Liver (tissue), 9 donors: ENCODE measurements around the gene PTK7. TPM values are rescaled to one million over a fixed set of nuclear protein-coding genes. Genes with fewer than 3 reads are reported as not detected.

Experiments
- DNase-seq: peaks from one replicate; pipeline ENCODE4 v3.0.0-alpha.2; 2017; ENCODE audit warnings: low spot score
- H3K27ac ChIP-seq, 2 donors: one replicate each; pipeline ENCODE4 v1.7.0; 2013; ENCODE audit warnings: inconsistent platforms in 2 of 2, low read length in 2 of 2, control low read depth in 1 of 2, low read depth in 1 of 2, mild to moderate bottlenecking in 1 of 2
- H3K27me3 ChIP-seq, 4 donors: one replicate each; pipeline versions ENCODE4 v1.6.1 to v1.7.0; 2013; ENCODE audit warnings: low read length in 3 of 4, inconsistent platforms in 1 of 4, mild to moderate bottlenecking in 1 of 4, moderate library complexity in 1 of 4; ENCODE audit not compliant: control insufficient read depth in 4 of 4, insufficient read depth in 4 of 4
- H3K36me3 ChIP-seq, 4 donors: one replicate each; pipeline versions ENCODE4 v1.6.1 to v1.7.0; 2013; ENCODE audit warnings: low read length in 3 of 4, mild to moderate bottlenecking in 3 of 4, low read depth in 1 of 4, moderate library complexity in 1 of 4; ENCODE audit not compliant: control insufficient read depth in 4 of 4, insufficient read depth in 3 of 4
- H3K4me1 ChIP-seq, 4 donors: one replicate each; pipeline versions ENCODE4 v1.6.1 to v1.7.0; 2013; ENCODE audit warnings: low read length in 3 of 4, mild to moderate bottlenecking in 3 of 4, moderate library complexity in 1 of 4; ENCODE audit not compliant: control insufficient read depth in 4 of 4, insufficient read depth in 4 of 4
- H3K4me3 ChIP-seq, 3 donors: one replicate each; pipeline versions ENCODE4 v1.6.1 to v1.7.0; 2013; ENCODE audit warnings: low read length in 3 of 3, control low read depth in 1 of 3, low read depth in 1 of 3, mild to moderate bottlenecking in 1 of 3
- H3K9ac ChIP-seq, 2 donors: one replicate each; pipeline ENCODE4 v1.7.0; 2013; ENCODE audit warnings: low read length in 2 of 2, mild to moderate bottlenecking in 2 of 2, moderate library complexity in 2 of 2, control low read depth in 1 of 2, low read depth in 1 of 2
- H3K9me3 ChIP-seq, 4 donors: one replicate each; pipeline versions ENCODE4 v1.6.1 to v1.7.0; 2013; ENCODE audit warnings: low read length in 3 of 4; ENCODE audit not compliant: control insufficient read depth in 4 of 4
- ATF3 ChIP-seq: IDR thresholded peaks from 2 replicates; pipeline ENCODE4 v1.6.1; 2016; ENCODE audit warnings: antibody characterized with exemption
- CTCF ChIP-seq: fragments of 150-350 bp; IDR thresholded peaks from 2 replicates; pipeline ENCODE4 v1.5.1; 2017; ENCODE audit warnings: improper control_type of control experiment, low read depth, low read length; ENCODE audit not compliant: missing input control
- EGR1 ChIP-seq, 2 donors: IDR thresholded peaks; 2 replicates each; pipeline ENCODE4 v1.6.1; 2016 to 2018; ENCODE audit warnings: antibody characterized with exemption in 2 of 2, low read depth in 2 of 2
- FOXA2 ChIP-seq: IDR thresholded peaks from 2 replicates; pipeline ENCODE4 v1.6.1; 2016; ENCODE audit warnings: antibody characterized with exemption
- GABPA ChIP-seq, 2 donors: IDR thresholded peaks in 1 of 2; conservative IDR thresholded peaks in 1 of 2; 2 replicates each; pipeline ENCODE4 v1.6.1; 2016; ENCODE audit warnings: antibody characterized with exemption in 2 of 2, mild to moderate bottlenecking in 1 of 2, moderate library complexity in 1 of 2
- HNF4A ChIP-seq, 2 donors: conservative IDR thresholded peaks; 2 replicates each; pipeline ENCODE4 v1.6.1; 2016; ENCODE audit warnings: antibody characterized with exemption in 2 of 2, mild to moderate bottlenecking in 2 of 2
- HNF4G ChIP-seq: IDR thresholded peaks from 2 replicates; pipeline ENCODE4 v1.6.1; 2016; ENCODE audit warnings: antibody characterized with exemption
- JUND ChIP-seq, 2 donors: IDR thresholded peaks; 2 replicates each; pipeline ENCODE4 v1.6.1; 2016; ENCODE audit warnings: antibody characterized with exemption in 2 of 2
- MAX ChIP-seq: IDR thresholded peaks from 2 replicates; pipeline ENCODE4 v1.6.1; 2016; ENCODE audit warnings: antibody characterized with exemption
- RAD21 ChIP-seq, 2 donors: IDR thresholded peaks; 2 replicates each; pipeline ENCODE4 v1.6.1; 2016; ENCODE audit warnings: antibody characterized with exemption in 2 of 2, mild to moderate bottlenecking in 2 of 2
- REST ChIP-seq: IDR thresholded peaks from 2 replicates; pipeline ENCODE4 v1.6.1; 2016; ENCODE audit warnings: antibody characterized with exemption, mild to moderate bottlenecking
- SP1 ChIP-seq: IDR thresholded peaks from 2 replicates; pipeline ENCODE4 v1.6.1; 2018; ENCODE audit warnings: antibody characterized with exemption, mild to moderate bottlenecking
- TAF1 ChIP-seq: conservative IDR thresholded peaks from 2 replicates; pipeline ENCODE4 v1.6.1; 2016; ENCODE audit warnings: antibody characterized with exemption, mild to moderate bottlenecking
- YY1 ChIP-seq: IDR thresholded peaks from 2 replicates; pipeline ENCODE4 v1.6.1; 2016; ENCODE audit warnings: antibody characterized with exemption, mild to moderate bottlenecking
- ZBTB33 ChIP-seq: IDR thresholded peaks from 2 replicates; pipeline ENCODE4 v1.6.1; 2016; ENCODE audit warnings: antibody characterized with exemption
- WGBS: extraction: QIAGEN DNeasy Blood & Tissue Kit; methylation state at CpG from one replicate; pipeline ENCODE4 v1.1.7; 2013; 5-methylcytosine and 5-hydroxymethylcytosine counted together
- polyA plus RNA-seq, 2 donors: library from polyadenylated mRNA; stranded (reverse) in 1 of 2; unstranded in 1 of 2; fragments of 200-250 nt in 1 of 2; fragments of >200 nt in 1 of 2; fragmentation: Nextera tagmentation in 1 of 2; extraction: Ambion mirVana in 1 of 2; gene quantifications; one replicate each; pipeline versions ENCODE4 v1.2.1 to v1.2.3, GENCODE V29; 2013 to 2015
- total RNA-seq, 2 donors: library from RNA; depleted of rRNA; stranded (reverse); fragments of >200 nt; gene quantifications; one replicate each; pipeline ENCODE4 v1.2.3, GENCODE V29; 2014
- donor health status: healthy.
- donor health status: healthy.
- donor health status: healthy.
- donor health status: healthy.
- donor health status: healthy.

The PTK7 gene
- total and polyA plus RNA-seq, 4 donors = 0.67 to 10.5 (median 1.3) TPM

- no peaks in the 10 kb centered on the region for H3K9me3 ChIP-seq
- H3K36me3 ChIP-seq = peaks cover 3 to 36% (median 17%) of the 10 kb centered on the region in 4 donors
- H3K27ac ChIP-seq = no peak overlapping the region
- no peak for DNase-seq
- peaks cover 0 to 6% (median 6%) of the 10 kb centered on the region in 4 donors for H3K4me1 ChIP-seq
- H3K9ac ChIP-seq = no peak overlapping the region
- WGBS = 96% methylated on average over 7 of the region's 7 CpGs
- TF ChIP-seq ATF3 (no peak), SP1 (no peak), YY1 (no peak), TAF1 (no peak), REST (no peak), GABPA (IDR thresholded peaks at IDR 0.05 in 1 of 2, conservative IDR thresholded peaks at IDR 0.05 in 1 of 2) (no peak), FOXA2 (no peak), RAD21 (IDR thresholded peaks at IDR 0.05) (no peak), HNF4G (no peak), MAX (no peak)
- no peak overlapping the region for H3K4me3 ChIP-seq
- H3K27me3 ChIP-seq = no peaks in the 10 kb centered on the region
These were observed 111.7 kb downstream of the PTK7 start for GRCh38 chr6:43187821-43188220.

- no peak overlapping the region for H3K4me3 ChIP-seq
- H3K27me3 ChIP-seq = no peaks in the 10 kb centered on the region
- TF ChIP-seq HNF4A (conservative IDR thresholded peaks at IDR 0.05) (no peak), ATF3 (no peak), RAD21 (IDR thresholded peaks at IDR 0.05) (no peak), FOXA2 (no peak), YY1 (no peak), TAF1 (no peak), CTCF (no peak), JUND (IDR thresholded peaks at IDR 0.05) (no peak), ZBTB33 (no peak), HNF4G (no peak), SP1 (no peak), MAX (no peak), EGR1 (IDR thresholded peaks at IDR 0.05; ENCODE audit: low read depth in 2 of 2) (no peak)
- H3K27ac ChIP-seq = no peak overlapping the region
- H3K9me3 ChIP-seq = no peaks in the 10 kb centered on the region
- no peak for DNase-seq
- 93% methylated on average over 10 of the region's 10 CpGs for WGBS
- no peak overlapping the region for H3K9ac ChIP-seq
- peaks cover 0 to under 1% (median under 1%) of the 10 kb centered on the region in 4 donors for H3K4me1 ChIP-seq
- peaks cover 7 to 41% (median 18%) of the 10 kb centered on the region in 4 donors for H3K36me3 ChIP-seq
These were observed 112.3 kb downstream of the PTK7 start for GRCh38 chr6:43188426-43188825.
